ENCODE results near the gene SNX7. TPM values are rescaled to one million over a fixed set of nuclear protein-coding genes. Genes with fewer than 3 reads are reported as not detected.

SNX7 gene
- total RNA-seq, 6 experiments from 2014 or later, result 8.5 to 11.9 (median 9.9) TPM

- TF ChIP-seq POLR2A (IDR thresholded peaks at IDR 0.05) (no peak), CTCF (IDR thresholded peaks at IDR 0.05) (no peak)
- no peaks in the 10 kb centered on the region for H3K9me3 ChIP-seq
- H3K36me3 ChIP-seq, result no peaks in the 10 kb centered on the region
- DNase-seq, result no peak
- H3K27ac ChIP-seq, result no peak overlapping the region
- 84% methylated on average over 1 of the region's 1 CpG for WGBS (ENCODE audit: insufficient coverage, low coverage, low lambda C conversion rate, missing lambda C conversion rate)
- no peak for ATAC-seq
- H3K4me3 ChIP-seq, result no peak overlapping the region
- no peaks in the 10 kb centered on the region for H3K27me3 ChIP-seq
- intact Hi-C loops (cut with DNase I), result no loop called here
- H3K4me1 ChIP-seq, result no peaks in the 10 kb centered on the region
Measured at GRCh38 chr1:98697781-98698180, 36.3 kb downstream of the SNX7 start.

DNA sequence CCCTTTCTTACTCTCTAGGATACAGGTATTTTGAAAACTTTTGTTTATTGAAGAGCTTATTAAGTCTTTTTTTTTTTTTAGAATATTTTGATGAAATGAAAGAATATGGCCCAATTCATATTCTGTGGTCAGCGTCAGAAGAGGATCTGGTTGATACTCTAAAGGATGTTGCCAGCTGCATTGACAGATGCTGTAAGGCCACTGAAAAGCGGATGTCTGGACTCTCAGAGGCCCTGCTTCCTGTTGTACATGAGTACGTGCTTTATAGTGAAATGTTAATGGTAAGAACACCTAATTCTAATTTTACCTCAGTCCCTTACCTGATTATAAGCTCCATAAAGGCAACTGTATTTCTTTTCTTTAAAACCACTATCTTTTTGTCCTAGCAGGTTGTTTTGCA is 37.1 kb downstream of the SNX7 start:
- Histone ChIP-seq H3K9me3 (no peaks in the 10 kb centered on the region), H3K4me3 (no peak overlapping the region), H3K27me3 (no peaks in the 10 kb centered on the region), H3K27ac (no peak overlapping the region), H3K4me1 (no peaks in the 10 kb centered on the region), H3K36me3 (no peaks in the 10 kb centered on the region)
- DNase-seq (no peak), ATAC-seq (no peak)
- no peak for TF ChIP-seq POLR2A (IDR thresholded peaks at IDR 0.05)
- no peak for TF ChIP-seq CTCF (IDR thresholded peaks at IDR 0.05)
- WGBS (ENCODE audit: insufficient coverage, low coverage, low lambda C conversion rate, missing lambda C conversion rate), result 89% methylated on average over 3 of the region's 3 CpGs
- intact Hi-C loops (cut with DNase I), result no loop called here

DNA sequence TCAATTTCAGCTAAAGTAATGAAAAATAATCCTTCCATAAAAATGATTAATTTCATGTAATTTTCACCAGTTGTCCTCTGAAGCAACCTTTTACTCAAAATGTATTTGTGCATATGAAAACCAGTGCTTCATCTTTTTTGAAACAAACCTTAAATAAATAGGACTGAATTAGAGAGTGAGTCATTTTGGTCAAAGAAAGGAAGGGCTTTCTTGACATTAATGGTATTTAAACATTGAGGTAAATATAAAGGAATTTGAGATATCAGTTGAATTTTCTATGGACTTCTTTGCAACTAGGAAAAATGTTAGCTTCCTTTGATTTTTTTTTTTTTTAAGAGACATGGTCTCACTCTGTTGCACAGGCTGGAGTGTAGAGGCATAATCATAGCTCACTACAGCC is 38.7 kb downstream of the SNX7 start:
- H3K36me3 ChIP-seq, result no peaks in the 10 kb centered on the region
- H3K9me3 ChIP-seq, result no peaks in the 10 kb centered on the region
- TF ChIP-seq POLR2A (IDR thresholded peaks at IDR 0.05) (no peak), CTCF (IDR thresholded peaks at IDR 0.05) (no peak)
- no peak for DNase-seq
- H3K27ac ChIP-seq, result no peak overlapping the region
- intact Hi-C loops (cut with DNase I), result no loop called here
- no peak overlapping the region for H3K4me3 ChIP-seq
- ATAC-seq, result no peak
- H3K4me1 ChIP-seq, result no peaks in the 10 kb centered on the region
- no peaks in the 10 kb centered on the region for H3K27me3 ChIP-seq

DNA sequence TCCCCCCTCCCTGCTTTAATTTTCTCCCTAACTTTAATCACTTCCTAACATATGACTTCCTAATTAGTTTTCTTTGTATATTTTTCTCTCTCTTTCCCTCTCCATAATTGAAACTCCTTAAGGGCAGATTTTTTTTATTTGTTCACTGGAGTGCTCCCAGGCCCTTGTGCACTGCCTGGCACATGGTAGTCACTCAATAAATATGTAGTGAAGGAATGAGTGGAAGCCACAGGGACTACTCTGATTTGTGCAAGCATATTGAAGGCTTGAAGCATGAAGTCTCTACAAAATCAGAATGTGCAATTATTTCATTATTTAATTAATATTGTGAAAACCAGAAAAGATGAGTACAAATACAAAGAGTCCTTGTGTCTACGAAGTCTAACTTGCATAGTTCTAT is 41.5 kb downstream of the SNX7 start:
- Histone ChIP-seq H3K9me3 (no peaks in the 10 kb centered on the region), H3K27ac (no peak overlapping the region), H3K27me3 (no peaks in the 10 kb centered on the region), H3K4me1 (no peaks in the 10 kb centered on the region), H3K4me3 (no peak overlapping the region), H3K36me3 (no peaks in the 10 kb centered on the region)
- 93% methylated on average over 1 of the region's 1 CpG for WGBS (ENCODE audit: insufficient coverage, low coverage, low lambda C conversion rate, missing lambda C conversion rate)
- no peak for ATAC-seq
- TF ChIP-seq POLR2A (IDR thresholded peaks at IDR 0.05), result no peak
- TF ChIP-seq CTCF (IDR thresholded peaks at IDR 0.05), result no peak
- DNase-seq, result no peak
- intact Hi-C loops (cut with DNase I), result no loop called here

- TF ChIP-seq CTCF (IDR thresholded peaks at IDR 0.05) (no peak), POLR2A (IDR thresholded peaks at IDR 0.05) (no peak)
- Histone ChIP-seq H3K27ac (no peak overlapping the region), H3K9me3 (no peaks in the 10 kb centered on the region), H3K4me3 (no peak overlapping the region), H3K4me1 (no peaks in the 10 kb centered on the region), H3K36me3 (no peaks in the 10 kb centered on the region), H3K27me3 (no peaks in the 10 kb centered on the region)
- intact Hi-C loops (cut with DNase I), result no loop called here
- 96% methylated on average over 3 of the region's 4 CpGs for WGBS (ENCODE audit: insufficient coverage, low coverage, low lambda C conversion rate, missing lambda C conversion rate)
- DNase-seq (no peak), ATAC-seq (no peak)
Measured at GRCh38 chr1:98704474-98704873, 43.0 kb downstream of the SNX7 start.
